Caco-2 (cell line): Measurements from ENCODE around the gene FAM20B. TPM values are rescaled to one million over a fixed set of nuclear protein-coding genes. Genes with fewer than 3 reads are reported as not detected.
A peak's percentile ranks its signal among the peaks of the same experiment; 100 is the strongest.

Experiments
- BruUV-seq: library from RNA; stranded (reverse); fragments of 400-500 nt; replicated peaks from 2 replicates; lab custom pipeline; 2021; lab: Mats Ljungman, UMichigan
- CTCF ChIA-PET: fragments of 300-600 bp; sonication (Branson Sonifier 250); formaldehyde crosslinking; loops from one replicate; lab custom pipeline; 2022; ENCODE audit warnings: antibody characterized with exemption; lab: Charles Lee
- POLR2A ChIA-PET: fragments of 300-600 bp; sonication (Branson Sonifier 250); formaldehyde crosslinking; loops from one replicate; lab custom pipeline; 2022; ENCODE audit warnings: antibody characterized with exemption; lab: Charles Lee
- DNase-seq, 2 experiments: peaks; one replicate each; pipeline versions ENCODE4 v3.0.0 to v3.0.0-alpha.2; 2020 to 2022
- H3K27me3 ChIP-seq: replicated peaks from 2 replicates; pipeline ENCODE4 v1.6.0; 2011; ENCODE audit warnings: low read length; ENCODE audit not compliant: control insufficient read depth, insufficient read depth
- H3K36me3 ChIP-seq: 2 replicates; pipeline ENCODE4 v1.5.1; 2011; ENCODE audit warnings: low read length; ENCODE audit not compliant: control insufficient read depth, insufficient read depth
- H3K4me1 ChIP-seq: fragments of 250-450 bp; sonication (Bioruptor Pico); 2 replicates; pipeline ENCODE4 v1.5.1; 2020; ENCODE audit warnings: mild to moderate bottlenecking
- H3K4me3 ChIP-seq: 2 replicates; pipeline ENCODE4 v1.5.1; 2011; ENCODE audit warnings: low read depth, mild to moderate bottlenecking, control low read depth, low read length
- H3K9me3 ChIP-seq: fragments of 250-450 bp; sonication (Bioruptor Pico); 2 replicates; pipeline ENCODE4 v1.5.1; 2020; ENCODE audit warnings: mild to moderate bottlenecking, moderate library complexity
- H3K27ac Mint-ChIP-seq: one replicate; pipeline ENCODE4 v1.8.0; 2022; ENCODE audit warnings: mixed read lengths; ENCODE audit not compliant: unreplicated experiment
- H3K27me3 Mint-ChIP-seq: one replicate; pipeline ENCODE4 v1.8.0; 2022; ENCODE audit warnings: mixed read lengths; ENCODE audit not compliant: insufficient read depth, unreplicated experiment
- H3K36me3 Mint-ChIP-seq: one replicate; pipeline ENCODE4 v1.8.0; 2022; ENCODE audit warnings: mild to moderate bottlenecking, mixed read lengths; ENCODE audit not compliant: insufficient read depth, unreplicated experiment
- H3K4me1 Mint-ChIP-seq: one replicate; pipeline ENCODE4 v1.8.0; 2022; ENCODE audit warnings: low read depth, mixed read lengths; ENCODE audit not compliant: unreplicated experiment
- H3K4me3 Mint-ChIP-seq: one replicate; pipeline ENCODE4 v1.8.0; 2022; ENCODE audit warnings: mild to moderate bottlenecking, moderate library complexity, mixed read lengths; ENCODE audit not compliant: unreplicated experiment
- H3K9me3 Mint-ChIP-seq: one replicate; pipeline ENCODE4 v1.8.0; 2022; ENCODE audit warnings: mixed read lengths; ENCODE audit not compliant: unreplicated experiment
- intact Hi-C: fragments of 100-400 bp; cut with micrococcal nuclease; formaldehyde crosslinking; loops from one replicate; pipeline ENCODE4 v1.10.0; 2022; ENCODE audit not compliant: unreplicated experiment
- total RNA-seq: library from RNA; stranded (reverse); gene quantifications from 2 replicates; pipeline ENCODE4 v1.2.3, GENCODE V29; 2022
- TF ChIP-seq, protein P1 (sequence below), 2 experiments: fragments of 200-600 bp in 1 of 2; IDR thresholded peaks; 1 replicate in 1 of 2; 2 replicates in 1 of 2; pipeline versions ENCODE4 v1.5.1 to v1.8.0; 2011 to 2022; ENCODE audit warnings: antibody characterized with exemption in 1 of 2, control low read depth in 1 of 2, inconsistent platforms in 1 of 2, low read depth in 1 of 2, low read length in 1 of 2, mild to moderate bottlenecking in 1 of 2, moderate library complexity in 1 of 2; ENCODE audit not compliant: insufficient read depth in 1 of 2, severe bottlenecking in 1 of 2, unreplicated experiment in 1 of 2

The FAM20B gene
- total RNA-seq, 1 experiment from 2014 or later = 24.5 TPM

GRCh38 chr1:179066471-179066870 lies 40.8 kb downstream of the FAM20B start:
- no peak for DNase-seq
- Histone ChIP-seq H3K4me3 (no peak overlapping the region), H3K4me1 (no peaks in the 10 kb centered on the region), H3K9me3 (no peaks in the 10 kb centered on the region), H3K27me3 (no peaks in the 10 kb centered on the region), H3K36me3 (no peaks in the 10 kb centered on the region)
- intact Hi-C loops = no loop called here
- no TSS peak for BruUV-seq
- TF ChIP-seq, protein P1, sequence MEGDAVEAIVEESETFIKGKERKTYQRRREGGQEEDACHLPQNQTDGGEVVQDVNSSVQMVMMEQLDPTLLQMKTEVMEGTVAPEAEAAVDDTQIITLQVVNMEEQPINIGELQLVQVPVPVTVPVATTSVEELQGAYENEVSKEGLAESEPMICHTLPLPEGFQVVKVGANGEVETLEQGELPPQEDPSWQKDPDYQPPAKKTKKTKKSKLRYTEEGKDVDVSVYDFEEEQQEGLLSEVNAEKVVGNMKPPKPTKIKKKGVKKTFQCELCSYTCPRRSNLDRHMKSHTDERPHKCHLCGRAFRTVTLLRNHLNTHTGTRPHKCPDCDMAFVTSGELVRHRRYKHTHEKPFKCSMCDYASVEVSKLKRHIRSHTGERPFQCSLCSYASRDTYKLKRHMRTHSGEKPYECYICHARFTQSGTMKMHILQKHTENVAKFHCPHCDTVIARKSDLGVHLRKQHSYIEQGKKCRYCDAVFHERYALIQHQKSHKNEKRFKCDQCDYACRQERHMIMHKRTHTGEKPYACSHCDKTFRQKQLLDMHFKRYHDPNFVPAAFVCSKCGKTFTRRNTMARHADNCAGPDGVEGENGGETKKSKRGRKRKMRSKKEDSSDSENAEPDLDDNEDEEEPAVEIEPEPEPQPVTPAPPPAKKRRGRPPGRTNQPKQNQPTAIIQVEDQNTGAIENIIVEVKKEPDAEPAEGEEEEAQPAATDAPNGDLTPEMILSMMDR (IDR thresholded peaks at IDR 0.05; ENCODE audit: insufficient read depth in 1 of 2, low read depth in 1 of 2, low read length in 1 of 2, severe bottlenecking in 1 of 2, unreplicated experiment in 1 of 2) = no peak
- CTCF ChIA-PET = no interaction called here
- Mint-ChIP-seq H3K36me3 (peaks cover 14% of the 10 kb centered on the region), H3K4me3 (no peak overlapping the region), H3K27me3 (no peaks in the 10 kb centered on the region), H3K4me1 (no peaks in the 10 kb centered on the region), H3K9me3 (no peaks in the 10 kb centered on the region), H3K27ac (no peak overlapping the region)
- POLR2A ChIA-PET = no interaction called here

GRCh38 chr1:179077396-179077795 lies 51.7 kb downstream of the FAM20B start:
- peaks cover 5% of the 10 kb centered on the region; the same call in 1 of the 2 replicates for H3K4me1 ChIP-seq
- no peaks in the 10 kb centered on the region for H3K36me3 ChIP-seq
- DNase-seq = no peak
- H3K36me3 Mint-ChIP-seq = peaks cover 15% of the 10 kb centered on the region
- H3K27me3 Mint-ChIP-seq = no peaks in the 10 kb centered on the region
- intact Hi-C loops = no loop called here
- ChIA-PET POLR2A (no interaction called here), CTCF (no interaction called here)
- H3K27me3 ChIP-seq = no peaks in the 10 kb centered on the region
- H3K4me3 ChIP-seq = no peak overlapping the region
- peaks cover 9% of the 10 kb centered on the region for H3K4me1 Mint-ChIP-seq
- H3K9me3 Mint-ChIP-seq = no peaks in the 10 kb centered on the region
- H3K27ac Mint-ChIP-seq = no peak overlapping the region
- TF ChIP-seq, protein P1 (IDR thresholded peaks at IDR 0.05; ENCODE audit: insufficient read depth in 1 of 2, low read depth in 1 of 2, low read length in 1 of 2, severe bottlenecking in 1 of 2, unreplicated experiment in 1 of 2) = no peak
- H3K9me3 ChIP-seq = no peaks in the 10 kb centered on the region
- BruUV-seq = no TSS peak
- no peak overlapping the region for H3K4me3 Mint-ChIP-seq

GRCh38 chr1:179079113-179079761 lies 53.5 kb downstream of the FAM20B start:
- BruUV-seq = no TSS peak
- Mint-ChIP-seq H3K4me3 (no peak overlapping the region), H3K27ac (no peak overlapping the region), H3K27me3 (no peaks in the 10 kb centered on the region), H3K4me1 (peaks cover 9% of the 10 kb centered on the region), H3K9me3 (no peaks in the 10 kb centered on the region), H3K36me3 (peaks cover 21% of the 10 kb centered on the region)
- H3K9me3 ChIP-seq = no peaks in the 10 kb centered on the region
- H3K4me1 ChIP-seq = peaks cover 5% of the 10 kb centered on the region; the same call in 1 of the 2 replicates
- TF ChIP-seq, protein P1 (IDR thresholded peaks at IDR 0.05; ENCODE audit: insufficient read depth in 1 of 2, low read depth in 1 of 2, low read length in 1 of 2, severe bottlenecking in 1 of 2, unreplicated experiment in 1 of 2) = peak; percentile 69 to 73
- DNase-seq = peak; percentile 58 to 66
- H3K36me3 ChIP-seq = no peaks in the 10 kb centered on the region
- intact Hi-C loops = loop anchor here (2.0 kb wide), 3 partner anchors 172 to 520 kb away; partner anchors contain the start of gene SOAT1
- no peak overlapping the region for H3K4me3 ChIP-seq
- POLR2A ChIA-PET = no interaction called here
- H3K27me3 ChIP-seq = no peaks in the 10 kb centered on the region
- CTCF ChIA-PET = interaction anchor here (1.1 to 1.2 kb wide), 2 partner anchors 33 to 289 kb away, joined by 3 read pairs; no protein-coding TSS in a partner anchor
